PC-9 (cell line): ENCODE data around the gene ERCC4.

Experiments used
- CTCF ChIP-seq: fragments of 200-600 bp; sonication (generic); conservative IDR thresholded peaks from 2 replicates; pipeline ENCODE4 v1.6.1; 2017; ENCODE audit warnings: mixed run types, antibody characterized with exemption, mild to moderate bottlenecking, moderate library complexity
- EZH2 ChIP-seq: fragments of 200-600 bp; sonication (generic); IDR thresholded peaks from 2 replicates; pipeline ENCODE4 v1.8.0; 2017; ENCODE audit warnings: antibody characterized with exemption, low read depth

DNA sequence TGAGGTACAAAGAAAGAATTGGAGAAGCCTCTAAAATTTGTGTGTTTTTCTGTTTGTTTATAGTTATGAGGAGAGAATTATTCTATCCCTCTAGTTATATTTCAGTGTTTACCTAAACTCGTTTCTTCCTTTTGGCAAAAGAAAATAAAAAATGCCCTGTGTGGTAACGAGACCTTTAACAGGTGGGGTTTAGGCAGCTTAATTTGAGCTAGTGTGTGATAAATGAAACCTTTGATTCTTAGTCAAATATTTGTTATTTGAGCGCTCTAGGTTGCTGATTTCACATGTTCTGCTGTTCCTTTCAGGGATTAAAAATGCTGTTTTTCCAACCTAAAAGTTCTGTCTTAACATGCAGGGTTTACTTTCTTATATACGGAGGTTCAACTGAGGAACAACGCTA is 17.5 kb downstream of the ERCC4 start:
- TF ChIP-seq CTCF (no peak), EZH2 (no peak)
